GM21390 (cell line): ENCODE data around the gene ANKRD23.
"Not testable (repeated sequence)": the region's sequence is repeated elsewhere in the genome, so short reads cannot be mapped to it uniquely, and the experiment has no call there.

Source experiments
- ATAC-seq: cut with Tn5 transposase; IDR thresholded peaks from one replicate; pipeline ENCODE4 v1.9.1; 2021; ENCODE audit not compliant: unreplicated experiment

Gene ANKRD23

GRCh38 chr2:96864343-96865091 is 20.7 kb upstream of the ANKRD23 start:
- no peak for ATAC-seq

GRCh38 chr2:96863575-96864342 is 19.9 kb upstream of the ANKRD23 start:
- ATAC-seq = no peak

GRCh38 chr2:96863056-96863455 is 19.2 kb upstream of the ANKRD23 start:
- ATAC-seq = not testable (repeated sequence)

GRCh38 chr2:96861074-96861473 is 17.3 kb upstream of the ANKRD23 start:
- ATAC-seq = no peak

GRCh38 chr2:96860065-96861029 is 16.5 kb upstream of the ANKRD23 start:
- no peak for ATAC-seq

- ATAC-seq = no peak
Measured at GRCh38 chr2:96859681-96860064, 15.9 kb upstream of the ANKRD23 start.

- ATAC-seq = no peak
Measured at GRCh38 chr2:96859099-96859649, 15.4 kb upstream of the ANKRD23 start.

- peak; percentile 91 for ATAC-seq
Measured at GRCh38 chr2:96857667-96858372, 14.0 kb upstream of the ANKRD23 start, which contains the start of gene ANKRD39. Gene ANKRD39 (minus strand): TSS chr2:96858016. CDS start chr2:96857987, 29 bp downstream.

GRCh38 chr2:96856776-96857666 is 13.2 kb upstream of the ANKRD23 start:
- ATAC-seq = peak; percentile 21

GRCh38 chr2:96853321-96853720 is 9.5 kb upstream of the ANKRD23 start:
- no peak for ATAC-seq

GRCh38 chr2:96852667-96853066 is 8.8 kb upstream of the ANKRD23 start:
- no peak for ATAC-seq

GRCh38 chr2:96848264-96848663 is 4.4 kb upstream of the ANKRD23 start:
- no peak for ATAC-seq

GRCh38 chr2:96847586-96847985 is 3.8 kb upstream of the ANKRD23 start:
- ATAC-seq = no peak

- ATAC-seq = no peak
Measured at GRCh38 chr2:96846825-96847224, 3.0 kb upstream of the ANKRD23 start.

- no peak for ATAC-seq
Measured at GRCh38 chr2:96844405-96844808, 586 bp upstream of the ANKRD23 start.

- ATAC-seq = no peak
Measured at GRCh38 chr2:96842600-96842999, 1.2 kb downstream of the ANKRD23 start.

GRCh38 chr2:96841701-96842495 is 1.9 kb downstream of the ANKRD23 start:
- ATAC-seq = no peak
